Effector memory CD4-positive, alpha-beta T cell (primary cell): ENCODE measurements around the gene NAPG.

Source experiments
- DNase-seq, 3 donors: peaks; one replicate each; pipeline ENCODE4 v3.0.0-alpha.2; 2020
- H3K27ac ChIP-seq: 2 replicates; pipeline ENCODE4 v1.7.0; 2013; ENCODE audit warnings: mild to moderate bottlenecking, low read length, moderate library complexity; ENCODE audit not compliant: insufficient read depth, poor library complexity, severe bottlenecking
- H3K27me3 ChIP-seq: replicated peaks from 2 replicates; pipeline ENCODE4 v1.7.0; 2013; ENCODE audit warnings: mild to moderate bottlenecking, low read length; ENCODE audit not compliant: insufficient read depth, control insufficient read depth, poor library complexity, severe bottlenecking
- H3K36me3 ChIP-seq: 2 replicates; pipeline ENCODE4 v1.7.0; 2013; ENCODE audit warnings: mild to moderate bottlenecking, low read length, moderate library complexity; ENCODE audit not compliant: control insufficient read depth, insufficient read depth
- H3K4me1 ChIP-seq: 2 replicates; pipeline ENCODE4 v1.7.0; 2013; ENCODE audit warnings: low read length, mild to moderate bottlenecking; ENCODE audit not compliant: control insufficient read depth, insufficient read depth, poor library complexity, severe bottlenecking
- H3K4me3 ChIP-seq: 2 replicates; pipeline ENCODE4 v1.7.0; 2013; ENCODE audit warnings: low read length, low read depth, mild to moderate bottlenecking; ENCODE audit not compliant: insufficient read depth, poor library complexity, severe bottlenecking
- H3K9me3 ChIP-seq: 2 replicates; pipeline ENCODE4 v1.7.0; 2013; ENCODE audit warnings: mild to moderate bottlenecking, low read length, moderate library complexity; ENCODE audit not compliant: control insufficient read depth

The NAPG gene

GRCh38 chr18:10523544-10523943 is 2.3 kb upstream of the NAPG start:
- Histone ChIP-seq H3K4me3 (no peak overlapping the region), H3K36me3 (no peaks in the 10 kb centered on the region), H3K9me3 (no peaks in the 10 kb centered on the region), H3K27me3 (peaks cover 6% of the 10 kb centered on the region), H3K4me1 (peaks cover 9% of the 10 kb centered on the region), H3K27ac (no peak overlapping the region)
- no peak for DNase-seq

- no peak overlapping the region for H3K27ac ChIP-seq
Measured at GRCh38 chr18:10524507-10525370, 1.1 kb upstream of the NAPG start.

GRCh38 chr18:10525371-10525691 is 496 bp upstream of the NAPG start:
- no peak for DNase-seq
- H3K27ac ChIP-seq: peak overlapping the region; percentile 73
- H3K4me1 ChIP-seq: peaks cover 9% of the 10 kb centered on the region

More at GRCh38 chr18:10524507-10525370, 1.1 kb upstream of the NAPG start:
- H3K36me3 ChIP-seq: no peaks in the 10 kb centered on the region
- H3K4me1 ChIP-seq: peaks cover 9% of the 10 kb centered on the region
- DNase-seq: no peak
- no peaks in the 10 kb centered on the region for H3K27me3 ChIP-seq
- H3K4me3 ChIP-seq: peak overlapping the region; percentile 62
- no peaks in the 10 kb centered on the region for H3K9me3 ChIP-seq

GRCh38 chr18:10526561-10526949 is 728 bp downstream of the NAPG start:
- H3K36me3 ChIP-seq: no peaks in the 10 kb centered on the region
- DNase-seq: no peak
- peak overlapping the region; percentile 62 for H3K4me3 ChIP-seq
- peak overlapping the region; percentile 73 for H3K27ac ChIP-seq
- no peaks in the 10 kb centered on the region for H3K27me3 ChIP-seq
- no peaks in the 10 kb centered on the region for H3K9me3 ChIP-seq
- H3K4me1 ChIP-seq: peaks cover 9% of the 10 kb centered on the region

More at GRCh38 chr18:10525371-10525691, 496 bp upstream of the NAPG start:
- Histone ChIP-seq H3K9me3 (no peaks in the 10 kb centered on the region), H3K4me3 (peak overlapping the region; percentile 62), H3K27me3 (no peaks in the 10 kb centered on the region), H3K36me3 (no peaks in the 10 kb centered on the region)

- peaks cover 9% of the 10 kb centered on the region for H3K4me1 ChIP-seq
- H3K36me3 ChIP-seq: no peaks in the 10 kb centered on the region
- H3K27me3 ChIP-seq: no peaks in the 10 kb centered on the region
- DNase-seq: no peak
- H3K4me3 ChIP-seq: no peak overlapping the region
- no peaks in the 10 kb centered on the region for H3K9me3 ChIP-seq
- H3K27ac ChIP-seq: no peak overlapping the region
Measured at GRCh38 chr18:10528439-10528838, 2.6 kb downstream of the NAPG start.

GRCh38 chr18:10530002-10530401 is 4.2 kb downstream of the NAPG start:
- Histone ChIP-seq H3K27me3 (no peaks in the 10 kb centered on the region), H3K36me3 (no peaks in the 10 kb centered on the region), H3K4me3 (no peak overlapping the region), H3K9me3 (no peaks in the 10 kb centered on the region), H3K4me1 (peaks cover 9% of the 10 kb centered on the region), H3K27ac (no peak overlapping the region)
- DNase-seq: no peak

GRCh38 chr18:10530852-10531251 is 5.0 kb downstream of the NAPG start:
- Histone ChIP-seq H3K4me3 (no peak overlapping the region), H3K9me3 (no peaks in the 10 kb centered on the region), H3K36me3 (no peaks in the 10 kb centered on the region), H3K27me3 (no peaks in the 10 kb centered on the region), H3K4me1 (peaks cover 9% of the 10 kb centered on the region), H3K27ac (no peak overlapping the region)
- DNase-seq: no peak

- Histone ChIP-seq H3K4me3 (no peak overlapping the region), H3K4me1 (no peaks in the 10 kb centered on the region), H3K36me3 (peaks cover 6% of the 10 kb centered on the region), H3K9me3 (no peaks in the 10 kb centered on the region), H3K27ac (no peak overlapping the region), H3K27me3 (no peaks in the 10 kb centered on the region)
- no peak for DNase-seq
Measured at GRCh38 chr18:10533111-10533510, 7.3 kb downstream of the NAPG start.

- Histone ChIP-seq H3K36me3 (peaks cover 21% of the 10 kb centered on the region), H3K27ac (no peak overlapping the region), H3K27me3 (no peaks in the 10 kb centered on the region), H3K4me3 (no peak overlapping the region), H3K4me1 (no peaks in the 10 kb centered on the region), H3K9me3 (no peaks in the 10 kb centered on the region)
- DNase-seq: no peak
Measured at GRCh38 chr18:10536280-10536679, 10.5 kb downstream of the NAPG start.

- Histone ChIP-seq H3K4me3 (no peak overlapping the region), H3K9me3 (no peaks in the 10 kb centered on the region), H3K36me3 (peaks cover 32% of the 10 kb centered on the region), H3K27me3 (no peaks in the 10 kb centered on the region), H3K27ac (no peak overlapping the region), H3K4me1 (no peaks in the 10 kb centered on the region)
- DNase-seq: no peak
Measured at GRCh38 chr18:10537765-10538164, 11.9 kb downstream of the NAPG start.
